ENCODE measurements around the gene C9orf85. TPM values are rescaled to one million over a fixed set of nuclear protein-coding genes. Genes with fewer than 3 reads are reported as not detected.
"Not testable (repeated sequence)": the region's sequence is repeated elsewhere in the genome, so short reads cannot be mapped to it uniquely, and the experiment has no call there.

C9orf85 gene
- total RNA-seq, 1 donor from 2014 or later: 33.7 TPM

GRCh38 chr9:71941998-71942567 lies 30.6 kb downstream of the C9orf85 start:
- peak; percentile 32 for DNase-seq (ENCODE audit: low spot score)

- DNase-seq (ENCODE audit: low spot score): peak; percentile 21
Measured at GRCh38 chr9:71944754-71945375, 33.4 kb downstream of the C9orf85 start.

DNA sequence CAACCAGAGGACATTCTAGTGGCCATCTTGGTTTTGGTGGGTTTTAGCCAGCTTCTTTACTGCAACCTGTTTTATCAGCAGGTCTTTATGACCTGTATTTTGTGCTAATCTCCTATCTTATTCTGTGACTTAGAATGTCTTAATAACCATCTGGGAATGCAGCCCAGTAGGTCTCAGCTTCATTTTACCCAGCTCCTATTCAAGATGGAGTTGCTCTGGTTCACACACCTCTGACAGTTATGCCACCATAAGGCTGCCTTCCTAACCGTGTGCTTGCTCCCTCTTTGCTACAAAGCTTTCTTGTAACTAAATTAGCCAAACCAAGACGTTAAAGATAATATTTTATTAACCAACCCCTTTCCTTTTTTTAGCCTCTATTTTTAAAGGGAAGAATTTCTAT lies 43.2 kb downstream of the C9orf85 start:
- DNase-seq (ENCODE audit: low spot score): not testable (repeated sequence)

DNA sequence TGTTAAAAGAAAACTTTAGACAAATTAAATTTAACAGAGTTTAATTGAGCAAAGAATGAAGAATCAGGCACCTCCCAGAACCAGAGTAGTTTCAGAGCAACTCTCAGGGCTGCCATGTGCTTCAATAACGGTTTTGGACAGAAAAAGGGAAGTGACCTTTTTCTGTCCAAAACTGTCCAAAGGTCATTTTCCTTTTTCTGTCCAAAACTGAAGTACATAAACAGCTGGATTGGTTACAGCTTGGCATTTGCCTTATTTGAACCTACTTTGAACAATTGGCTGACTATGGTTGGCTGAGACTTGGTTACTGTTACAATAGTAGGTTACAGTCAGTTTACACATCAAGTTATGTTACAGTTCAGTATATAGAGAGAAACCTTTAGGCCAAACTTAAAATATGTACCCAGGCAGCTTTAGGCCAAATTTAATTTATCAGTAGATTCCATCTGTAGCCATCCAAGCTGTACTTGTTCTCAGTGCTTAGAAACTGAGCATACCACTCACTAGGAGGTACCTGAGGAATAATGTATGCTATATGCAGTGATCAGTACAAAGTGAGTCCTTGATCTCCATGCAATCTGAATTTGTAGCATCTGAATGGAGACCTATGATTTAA lies 44.0 kb downstream of the C9orf85 start:
- DNase-seq (ENCODE audit: low spot score): no peak

DNA sequence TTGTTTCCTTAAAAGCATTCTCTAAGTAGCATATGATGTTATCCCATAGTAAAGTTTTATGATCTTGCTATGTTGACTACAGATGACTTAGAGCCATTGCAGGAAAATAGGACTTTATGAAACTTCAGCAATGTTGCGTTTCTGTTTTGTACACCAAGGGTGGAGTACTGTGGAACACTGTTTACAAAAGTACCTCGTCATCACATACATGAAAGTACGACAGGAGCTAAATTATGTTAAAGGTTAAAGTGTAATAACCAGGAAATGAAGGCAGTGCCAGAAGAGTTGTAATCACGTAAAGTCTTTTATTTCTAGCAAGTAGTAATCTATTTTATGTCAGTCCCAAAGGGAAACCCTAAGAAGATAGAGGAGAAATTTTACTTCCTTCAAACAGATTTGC lies 50.9 kb downstream of the C9orf85 start:
- no peak for DNase-seq (ENCODE audit: low spot score)

- DNase-seq (ENCODE audit: low spot score): not testable (repeated sequence)
Measured at GRCh38 chr9:71963471-71963996, 52.1 kb downstream of the C9orf85 start.

DNA sequence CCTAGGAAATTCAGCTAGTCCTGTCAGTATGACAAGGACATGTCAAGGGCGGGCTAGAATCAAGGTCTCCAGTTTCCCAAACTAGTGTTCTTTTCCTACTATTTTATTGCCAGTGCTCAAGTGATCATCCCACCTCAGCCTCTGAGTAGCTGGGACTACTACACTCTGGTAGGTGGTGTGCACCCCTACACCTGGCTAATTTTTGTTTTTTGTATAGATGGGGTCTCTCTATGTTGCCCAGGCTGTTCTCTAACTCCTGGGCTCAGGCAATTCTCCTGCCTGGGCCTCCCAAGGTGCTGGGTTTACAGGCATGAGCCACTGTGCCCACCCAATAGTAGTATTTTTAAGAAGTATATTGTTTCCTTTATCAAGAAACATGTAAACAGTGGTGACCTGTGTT lies 54.0 kb downstream of the C9orf85 start:
- DNase-seq (ENCODE audit: low spot score): no peak

DNA sequence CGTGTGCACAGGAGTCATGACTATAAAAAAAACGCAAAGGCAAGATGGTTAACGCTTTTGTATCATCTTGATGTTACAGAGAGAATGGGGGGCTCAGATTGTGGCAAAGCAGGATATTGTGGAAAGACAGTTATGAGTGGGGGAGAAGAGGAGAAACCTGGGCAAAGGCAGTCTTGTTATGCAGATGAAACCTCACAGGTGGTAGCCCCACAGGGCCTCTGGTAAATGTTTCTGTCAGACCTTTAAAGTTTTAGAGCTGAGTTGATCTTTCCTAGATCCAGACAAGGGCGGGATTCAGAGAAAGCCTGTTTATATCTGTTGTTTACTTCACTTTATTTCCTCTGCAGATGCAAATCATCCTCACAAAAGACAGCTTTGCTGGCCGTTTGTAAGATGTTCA lies 55.2 kb downstream of the C9orf85 start:
- DNase-seq (ENCODE audit: low spot score): no peak

GRCh38 chr9:71968541-71969090 lies 57.2 kb downstream of the C9orf85 start:
- DNase-seq (ENCODE audit: low spot score): no peak

- DNase-seq (ENCODE audit: low spot score): no peak
Measured at GRCh38 chr9:71975833-71976232, 64.4 kb downstream of the C9orf85 start.

DNA sequence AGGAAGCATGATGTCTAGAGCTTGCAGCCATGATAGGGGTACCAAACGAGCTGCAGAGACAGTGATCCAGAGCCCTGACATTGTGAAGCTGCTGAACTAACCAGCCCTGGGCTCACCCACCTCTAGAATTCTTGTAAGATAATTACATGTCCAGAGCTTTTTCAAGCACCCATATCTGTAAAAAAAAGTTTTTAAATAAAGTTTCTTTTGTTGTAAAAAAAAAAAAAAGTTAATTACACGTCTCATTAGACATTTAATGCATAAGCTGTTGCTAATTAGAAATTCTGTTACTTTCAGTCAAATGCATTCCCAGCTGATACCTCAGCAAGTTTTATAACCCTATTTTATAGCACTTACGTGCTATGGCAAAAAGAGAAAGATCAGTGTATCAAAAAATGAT lies 65.6 kb downstream of the C9orf85 start:
- DNase-seq (ENCODE audit: low spot score): no peak

- DNase-seq (ENCODE audit: low spot score): no peak
Measured at GRCh38 chr9:71980266-71981190, 69.1 kb downstream of the C9orf85 start.

DNA sequence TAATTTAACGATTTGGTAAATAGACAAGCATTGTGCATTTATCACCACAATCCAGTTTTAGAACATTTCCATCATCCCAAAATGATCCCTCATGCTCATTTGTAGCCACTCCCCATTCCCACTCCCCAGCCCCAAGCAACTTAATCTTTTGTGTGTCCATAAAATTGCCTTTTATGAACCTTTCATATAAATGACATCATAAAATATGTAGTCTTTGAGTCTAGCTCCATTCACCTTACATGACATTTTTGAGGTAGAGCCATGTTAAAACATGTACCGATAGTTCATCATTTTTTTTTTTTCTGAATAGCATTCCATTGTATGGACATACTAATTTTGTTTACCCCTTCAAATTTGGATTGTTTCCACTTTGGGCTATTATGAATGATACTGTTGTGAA lies 70.5 kb downstream of the C9orf85 start:
- DNase-seq (ENCODE audit: low spot score): no peak

GRCh38 chr9:71984403-71984802 lies 73.0 kb downstream of the C9orf85 start:
- DNase-seq (ENCODE audit: low spot score): no peak

DNA sequence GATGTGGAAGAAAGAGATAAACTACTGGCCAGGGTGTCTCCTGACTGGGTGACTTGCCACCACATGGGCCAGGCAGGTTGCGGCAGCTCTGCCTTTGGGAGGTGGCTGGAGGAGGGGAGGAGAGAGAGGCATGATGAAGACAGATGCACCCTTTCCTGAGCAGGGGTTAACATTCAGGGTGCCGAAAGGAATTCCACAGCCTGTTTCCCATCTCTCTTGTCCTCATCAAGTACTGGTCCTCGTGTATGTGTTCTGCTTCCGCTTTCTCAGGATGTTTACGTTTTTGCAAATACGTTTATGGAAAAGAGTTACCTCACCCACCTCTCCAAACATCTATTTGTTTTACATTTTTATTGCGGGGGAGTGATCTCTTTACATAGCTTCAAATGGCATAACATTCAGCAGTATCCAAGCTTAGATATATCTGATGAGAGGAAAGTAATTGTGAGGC lies 73.4 kb downstream of the C9orf85 start:
- no peak for DNase-seq (ENCODE audit: low spot score)

DNA sequence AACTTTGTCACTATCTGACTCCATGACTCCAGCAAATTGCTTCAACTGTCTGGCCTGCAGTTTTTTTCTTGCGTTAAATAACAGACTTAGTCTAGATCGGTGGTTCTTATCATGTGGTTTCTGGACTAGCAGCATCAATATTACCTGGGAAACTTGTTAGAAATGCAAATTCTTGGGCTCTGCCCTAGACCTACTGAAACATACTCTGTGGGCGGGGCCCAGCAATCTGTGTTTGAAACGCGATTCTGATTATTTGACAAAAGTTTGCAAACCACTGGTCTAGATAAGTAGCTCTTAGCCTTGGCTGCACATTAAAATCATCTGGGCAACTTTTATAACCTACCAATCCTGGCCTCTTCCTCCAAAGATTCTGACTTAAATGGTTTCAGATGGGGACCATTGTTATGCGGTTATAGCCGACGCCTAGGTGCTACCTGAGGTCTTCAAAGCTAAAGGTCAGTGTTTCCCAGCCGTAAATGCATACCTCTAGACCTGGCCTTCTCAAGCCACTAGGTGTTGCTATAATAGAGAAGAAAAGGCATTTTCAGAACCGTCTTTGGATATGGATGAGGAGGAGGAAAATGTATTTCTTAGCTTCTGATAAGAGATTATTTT lies 74.0 kb downstream of the C9orf85 start:
- no peak for DNase-seq (ENCODE audit: low spot score)

DNA sequence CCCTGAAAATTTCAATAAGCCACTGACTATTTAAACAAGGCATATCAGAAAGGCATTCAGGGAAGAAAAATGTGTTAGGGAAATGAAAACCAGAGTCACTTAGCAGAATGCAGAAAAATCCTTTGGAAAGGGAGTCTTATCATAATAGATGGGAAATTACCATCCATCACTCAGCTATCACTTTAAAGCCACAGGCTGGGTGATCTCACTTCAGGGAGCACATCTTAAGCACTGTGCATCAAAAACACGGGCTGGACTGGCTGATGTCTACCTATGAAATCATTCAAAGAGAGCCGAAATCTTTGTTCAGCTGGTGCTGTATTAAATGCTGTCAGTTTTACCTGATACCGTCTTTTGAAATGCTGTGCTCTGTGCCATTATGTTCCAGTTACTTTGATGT lies 75.5 kb downstream of the C9orf85 start:
- DNase-seq (ENCODE audit: low spot score): peak; percentile 55

- peak; percentile 56 for DNase-seq (ENCODE audit: low spot score)
Measured at GRCh38 chr9:71987471-71988371, 76.3 kb downstream of the C9orf85 start.

- DNase-seq (ENCODE audit: low spot score): no peak
Measured at GRCh38 chr9:71990466-71990865, 79.0 kb downstream of the C9orf85 start.

GRCh38 chr9:72005451-72005850 lies 94.0 kb downstream of the C9orf85 start:
- DNase-seq (ENCODE audit: low spot score): no peak
